Coronary artery (tissue), 2 donors: ENCODE measurements around the gene CBARP.

Experiments used
- DNase-seq: peaks from one replicate; pipeline ENCODE4 v3.0.0-alpha.2; 2017; ENCODE audit warnings: low spot score
- H3K27ac ChIP-seq, 2 donors: fragments of 200-600 bp; sonication (generic); one replicate each; pipeline ENCODE4 v1.5.1; 2016 to 2019
- H3K4me3 ChIP-seq: fragments of 200-600 bp; sonication (generic); 2 replicates; pipeline ENCODE4 v1.5.1; 2016; ENCODE audit warnings: mild to moderate bottlenecking, moderate library complexity
- CTCF ChIP-seq: fragments of 200-600 bp; sonication (generic); IDR thresholded peaks from one replicate; pipeline ENCODE4 v1.5.1; 2019; ENCODE audit warnings: antibody characterized with exemption

CBARP gene

GRCh38 chr19:1270854-1271527, 33.2 kb upstream of the CBARP start:
- Histone ChIP-seq H3K27ac (peak overlapping the region; percentile 99 to 100), H3K4me3 (peak overlapping the region; percentile 92)
- no peak for DNase-seq
- no peak for TF ChIP-seq CTCF

GRCh38 chr19:1270213-1270853, 32.5 kb upstream of the CBARP start:
- peak overlapping the region; percentile 99 to 100 for H3K27ac ChIP-seq
- no peak for TF ChIP-seq CTCF
- peak overlapping the region; percentile 92 for H3K4me3 ChIP-seq
- no peak for DNase-seq

GRCh38 chr19:1269478-1270212, 31.8 kb upstream of the CBARP start:
- Histone ChIP-seq H3K27ac (peak overlapping the region; percentile 99 to 100), H3K4me3 (peak overlapping the region; percentile 92)
- DNase-seq: peak; percentile 94
- TF ChIP-seq CTCF: no peak

GRCh38 chr19:1269065-1269477, 31.3 kb upstream of the CBARP start, which contains the start of gene CIRBP:
TSS of gene CIRBP (plus strand) at chr19:1269332. CDS start at chr19:1270934, 1,602 bp downstream.
- Histone ChIP-seq H3K27ac (peak within 1 kb of the TSS; percentile 99 to 100), H3K4me3 (peak within 1 kb of the TSS; percentile 92)
- no peak for TF ChIP-seq CTCF
- DNase-seq: peak; percentile 100

- H3K4me3 ChIP-seq: peak overlapping the region; percentile 92
- H3K27ac ChIP-seq: peak overlapping the region; percentile 99 to 100
- TF ChIP-seq CTCF: no peak
- peak; percentile 85 for DNase-seq
Observed at GRCh38 chr19:1268226-1269064, 30.6 kb upstream of the CBARP start.

- TF ChIP-seq CTCF: no peak
- peak overlapping the region; percentile 73 for H3K4me3 ChIP-seq
- H3K27ac ChIP-seq: no peak overlapping the region
- DNase-seq: peak; percentile 85
Observed at GRCh38 chr19:1267477-1268225, 29.8 kb upstream of the CBARP start.
